ENCODE measurements around the gene NALCN. TPM values are rescaled to one million over a fixed set of nuclear protein-coding genes. Genes with fewer than 3 reads are reported as not detected.

NALCN gene
- total and polyA plus RNA-seq, 2 of the 8 experiments (the other 6 are each of a cell fraction or from before 2014, with no cell fraction given), result 0.26 to 0.54 TPM

GRCh38 chr13:101398191-101398590 is 18.1 kb downstream of the NALCN start:
- ChIA-PET POLR2A (ENCODE audit: partially characterized antibody) (no interaction called here), CTCF (ENCODE audit: partially characterized antibody) (interaction anchor here (1.5 kb wide), 1 partner anchor 360 kb away, joined by 3 read pairs; no protein-coding TSS in a partner anchor)
- Histone ChIP-seq H3K27ac (ENCODE audit: low read depth, low read length) (no peak overlapping the region), H3K4me2 (ENCODE audit: insufficient read depth in 1 of 2, low read depth in 2 of 2, low read length in 2 of 2) (no peak overlapping the region), H3K36me3 (ENCODE audit: control insufficient read depth in 2 of 4, insufficient read depth in 4 of 4, low read length in 3 of 4) (no peaks in the 10 kb centered on the region), H3K14ac (ENCODE audit: insufficient read length) (no peak overlapping the region), H3K4ac (replicated peaks; ENCODE audit: insufficient read length, low read depth, low read length) (no peak overlapping the region), H4K91ac (replicated peaks; ENCODE audit: insufficient read length, low read length) (no peak overlapping the region), H2BK15ac (ENCODE audit: low read length) (no peak overlapping the region), H3K9ac (replicated peaks in 1 of 4; ENCODE audit: extremely low read depth in 1 of 4, low read depth in 3 of 4, low read length in 3 of 4) (no peak overlapping the region), H4K20me1 (replicated peaks in 1 of 2; ENCODE audit: control insufficient read depth in 1 of 2, insufficient read depth in 2 of 2, low read length in 2 of 2) (no peaks in the 10 kb centered on the region), H2BK20ac (ENCODE audit: low read length) (no peak overlapping the region), H3K4me1 (replicated peaks in 1 of 4; ENCODE audit: control insufficient read depth in 3 of 4, insufficient read depth in 4 of 4, low read length in 3 of 4) (no peaks in the 10 kb centered on the region), H2AK5ac (ENCODE audit: low read depth, low read length) (no peak overlapping the region), H4K5ac (ENCODE audit: insufficient read length, low read depth, low read length) (no peak overlapping the region), H3K27me3 (replicated peaks in 1 of 4; ENCODE audit: control insufficient read depth in 3 of 4, extremely low read depth in 1 of 4, insufficient read depth in 3 of 4, low read length in 3 of 4) (no peaks in the 10 kb centered on the region), H3K23me2 (ENCODE audit: low read depth, low read length) (no peaks in the 10 kb centered on the region), H3K9me3 (ENCODE audit: insufficient read depth in 2 of 2, low read depth in 1 of 2, low read length in 1 of 2) (no peaks in the 10 kb centered on the region), H2BK120ac (replicated peaks; ENCODE audit: low read depth, low read length) (no peak overlapping the region), H3K18ac (ENCODE audit: extremely low read depth, low read length) (no peak overlapping the region), H3K23ac (ENCODE audit: insufficient read length) (no peak overlapping the region), H2AFZ (ENCODE audit: low read length) (no peak overlapping the region), H3K79me2 (ENCODE audit: control insufficient read depth in 1 of 2, insufficient read depth in 2 of 2, low read length in 2 of 2) (no peaks in the 10 kb centered on the region), H3K4me3 (ENCODE audit: extremely low read depth in 1 of 4, insufficient read depth in 2 of 4, low read depth in 3 of 4, low read length in 4 of 4) (no peak overlapping the region), H3K56ac (replicated peaks; ENCODE audit: insufficient read length, low read depth, low read length) (no peak overlapping the region), H3K79me1 (ENCODE audit: low read depth, low read length) (no peaks in the 10 kb centered on the region), H4K8ac (ENCODE audit: extremely low read depth, insufficient read depth, low read length) (no peak overlapping the region), H2BK5ac (ENCODE audit: low read depth, low read length) (no peak overlapping the region), H2BK12ac (ENCODE audit: low read depth, low read length) (no peak overlapping the region)
- DNase-seq (ENCODE audit: low read depth in 1 of 2, low spot score in 2 of 2) (no peak), FAIRE-seq (no peak)
- 85% methylated on average over 2 of the region's 2 CpGs; no CpG with 5 or more reads in 1 of the 2 experiments for WGBS, 2 experiments (ENCODE audit: extremely low coverage in 1 of 2, insufficient coverage in 1 of 2, insufficient read length in 1 of 2, insufficient replicate concordance in 2 of 2, low coverage in 1 of 2, low lambda C conversion rate in 2 of 2, missing lambda C conversion rate in 1 of 2)
- TF ChIP-seq JUN (IDR thresholded peaks at IDR 0.05; ENCODE audit: low read depth, low read length), result no peak
- no peak for TF ChIP-seq HDAC2 (IDR thresholded peaks at IDR 0.05; ENCODE audit: borderline replicate concordance in 1 of 2, low read depth in 2 of 2, low read length in 2 of 2)
- TF ChIP-seq CREB1 (IDR thresholded peaks at IDR 0.05), result no peak
- TF ChIP-seq SRF (IDR thresholded peaks at IDR 0.05; ENCODE audit: low read depth, low read length), result no peak
- no peak for TF ChIP-seq TEAD4 (IDR thresholded peaks at IDR 0.05; ENCODE audit: low read depth, low read length)
- TF ChIP-seq KDM4A (IDR thresholded peaks at IDR 0.05; ENCODE audit: low read depth, low read length, severe bottlenecking), result no peak
- TF ChIP-seq POLR2A (IDR thresholded peaks at IDR 0.05; ENCODE audit: control extremely low read depth in 1 of 2, low read depth in 2 of 2, low read length in 2 of 2), result no peak
- no peak for TF ChIP-seq HDAC6 (IDR thresholded peaks at IDR 0.05; ENCODE audit: low read depth, low read length)
- TF ChIP-seq BRCA1 (IDR thresholded peaks at IDR 0.05; ENCODE audit: low read depth, low read length), result no peak
- TF ChIP-seq ATF3 (IDR thresholded peaks at IDR 0.05; ENCODE audit: insufficient read depth, low read depth, low read length), result no peak
- no peak for TF ChIP-seq RBBP5 (IDR thresholded peaks at IDR 0.05; ENCODE audit: borderline replicate concordance, low read depth, low read length)
- no peak for TF ChIP-seq CTCF (IDR thresholded peaks at IDR 0.05; ENCODE audit: control extremely low read depth in 1 of 3, insufficient read depth in 1 of 3, low read depth in 1 of 3, low read length in 3 of 3)

Data from H1 (cell line).